GM20431 (cell line): ENCODE data around the gene KRTAP10-7.

Experiments
- in situ Hi-C: fragments of 300-500 bp; cut with MseI, MboI; formaldehyde crosslinking; loops from one replicate; pipeline ENCODE4 v1.15.0; 2020; ENCODE audit warnings: low sequenced_read_pairs; ENCODE audit not compliant: unreplicated experiment

KRTAP10-7 gene

DNA sequence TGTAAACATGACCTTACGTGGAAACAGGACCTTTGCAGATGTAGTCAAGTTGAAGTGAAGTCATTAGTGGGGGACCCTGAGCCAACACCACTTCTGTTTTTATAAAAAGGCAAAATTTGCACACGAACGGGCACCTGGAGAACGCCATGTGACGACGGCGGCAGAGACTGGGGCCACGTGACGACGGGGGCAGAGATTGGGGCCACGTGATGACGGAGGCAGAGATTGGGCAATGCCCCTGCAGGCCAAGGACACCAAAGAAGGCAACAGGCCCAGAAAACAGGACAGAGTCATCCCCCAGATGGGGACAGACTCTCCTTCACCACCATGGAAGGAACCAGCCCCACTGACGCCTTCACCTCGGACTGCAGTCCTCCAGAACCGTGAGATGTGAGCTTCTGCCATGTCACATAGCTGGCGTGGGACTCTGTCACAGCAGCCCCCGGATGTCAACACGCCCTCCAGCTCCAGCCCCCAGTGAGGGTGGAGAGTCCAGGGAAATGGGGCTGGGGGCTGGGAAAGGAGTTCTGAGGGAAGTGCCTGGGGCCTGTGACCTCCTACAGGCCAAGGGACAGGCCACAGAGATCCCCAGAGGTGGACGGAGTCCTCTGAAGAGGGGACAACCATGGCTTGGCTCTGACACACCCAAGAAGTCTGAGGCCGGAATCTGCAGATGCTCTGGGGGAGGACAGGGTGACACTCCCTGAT, 50.0 kb downstream of the KRTAP10-7 start:
- in situ Hi-C loops: no loop called here

DNA sequence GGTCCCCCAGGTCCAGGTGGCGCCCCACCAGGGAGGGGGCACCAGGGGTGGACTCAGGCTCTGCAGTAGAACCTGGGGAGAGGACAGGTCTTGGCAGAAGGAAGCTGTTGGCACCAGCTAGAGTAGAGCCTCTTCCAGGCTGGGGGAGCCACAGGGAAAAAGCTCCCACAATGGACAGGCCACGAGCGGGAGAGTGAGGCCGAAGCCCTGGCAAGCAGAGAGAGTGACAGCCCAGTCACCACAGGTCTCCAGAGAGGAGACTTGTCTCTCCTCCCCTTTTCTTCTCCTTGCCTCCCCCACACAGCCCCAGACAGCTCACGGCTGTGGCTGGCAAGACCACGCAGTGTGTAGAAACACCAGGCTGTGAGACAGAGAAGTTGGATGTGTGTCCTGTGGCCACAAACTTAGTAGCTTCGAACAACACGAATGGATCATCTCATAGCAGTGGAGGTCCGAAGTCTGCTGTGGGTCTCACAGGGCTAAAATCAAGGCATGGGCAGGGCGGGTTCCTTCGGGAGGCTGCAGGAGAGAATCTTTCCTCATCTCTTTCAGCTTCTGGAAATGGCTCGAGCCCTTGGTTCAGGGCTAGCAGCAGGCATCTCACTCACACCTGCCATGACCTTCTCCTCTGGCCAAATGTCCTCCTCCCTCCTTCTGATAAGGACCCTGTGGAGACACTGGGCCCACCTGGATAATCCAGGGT, 50.7 kb downstream of the KRTAP10-7 start:
- in situ Hi-C loops: no loop called here
